Fibroblast of mammary gland (primary cell): ENCODE data around the gene MAEA.

ENCODE experiments used
- DNase-seq: peaks from one replicate; pipeline ENCODE4 v3.0.0-alpha.2; 2010; ENCODE audit warnings: low read depth
- H3K4me3 ChIP-seq: 2 replicates; pipeline ENCODE4 v1.5.1; 2011; ENCODE audit warnings: low read depth, mild to moderate bottlenecking, low read length, moderate library complexity; ENCODE audit not compliant: control insufficient read depth
- TF ChIP-seq, protein P1 (sequence below): conservative IDR thresholded peaks from 2 replicates; pipeline ENCODE4 v1.5.1; 2011; ENCODE audit warnings: low read depth, low read length, inconsistent platforms; ENCODE audit not compliant: control insufficient read depth, insufficient read depth

MAEA gene

GRCh38 chr4:1242506-1243450, 46.9 kb upstream of the MAEA start:
- H3K4me3 ChIP-seq = no peak overlapping the region
- no peak for DNase-seq
- TF ChIP-seq, protein P1, sequence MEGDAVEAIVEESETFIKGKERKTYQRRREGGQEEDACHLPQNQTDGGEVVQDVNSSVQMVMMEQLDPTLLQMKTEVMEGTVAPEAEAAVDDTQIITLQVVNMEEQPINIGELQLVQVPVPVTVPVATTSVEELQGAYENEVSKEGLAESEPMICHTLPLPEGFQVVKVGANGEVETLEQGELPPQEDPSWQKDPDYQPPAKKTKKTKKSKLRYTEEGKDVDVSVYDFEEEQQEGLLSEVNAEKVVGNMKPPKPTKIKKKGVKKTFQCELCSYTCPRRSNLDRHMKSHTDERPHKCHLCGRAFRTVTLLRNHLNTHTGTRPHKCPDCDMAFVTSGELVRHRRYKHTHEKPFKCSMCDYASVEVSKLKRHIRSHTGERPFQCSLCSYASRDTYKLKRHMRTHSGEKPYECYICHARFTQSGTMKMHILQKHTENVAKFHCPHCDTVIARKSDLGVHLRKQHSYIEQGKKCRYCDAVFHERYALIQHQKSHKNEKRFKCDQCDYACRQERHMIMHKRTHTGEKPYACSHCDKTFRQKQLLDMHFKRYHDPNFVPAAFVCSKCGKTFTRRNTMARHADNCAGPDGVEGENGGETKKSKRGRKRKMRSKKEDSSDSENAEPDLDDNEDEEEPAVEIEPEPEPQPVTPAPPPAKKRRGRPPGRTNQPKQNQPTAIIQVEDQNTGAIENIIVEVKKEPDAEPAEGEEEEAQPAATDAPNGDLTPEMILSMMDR = no peak

- TF ChIP-seq, protein P1 = no peak
- H3K4me3 ChIP-seq = no peak overlapping the region
- DNase-seq = peak; percentile 53
These were observed 46.1 kb upstream of the MAEA start for GRCh38 chr4:1243451-1244080.

DNA sequence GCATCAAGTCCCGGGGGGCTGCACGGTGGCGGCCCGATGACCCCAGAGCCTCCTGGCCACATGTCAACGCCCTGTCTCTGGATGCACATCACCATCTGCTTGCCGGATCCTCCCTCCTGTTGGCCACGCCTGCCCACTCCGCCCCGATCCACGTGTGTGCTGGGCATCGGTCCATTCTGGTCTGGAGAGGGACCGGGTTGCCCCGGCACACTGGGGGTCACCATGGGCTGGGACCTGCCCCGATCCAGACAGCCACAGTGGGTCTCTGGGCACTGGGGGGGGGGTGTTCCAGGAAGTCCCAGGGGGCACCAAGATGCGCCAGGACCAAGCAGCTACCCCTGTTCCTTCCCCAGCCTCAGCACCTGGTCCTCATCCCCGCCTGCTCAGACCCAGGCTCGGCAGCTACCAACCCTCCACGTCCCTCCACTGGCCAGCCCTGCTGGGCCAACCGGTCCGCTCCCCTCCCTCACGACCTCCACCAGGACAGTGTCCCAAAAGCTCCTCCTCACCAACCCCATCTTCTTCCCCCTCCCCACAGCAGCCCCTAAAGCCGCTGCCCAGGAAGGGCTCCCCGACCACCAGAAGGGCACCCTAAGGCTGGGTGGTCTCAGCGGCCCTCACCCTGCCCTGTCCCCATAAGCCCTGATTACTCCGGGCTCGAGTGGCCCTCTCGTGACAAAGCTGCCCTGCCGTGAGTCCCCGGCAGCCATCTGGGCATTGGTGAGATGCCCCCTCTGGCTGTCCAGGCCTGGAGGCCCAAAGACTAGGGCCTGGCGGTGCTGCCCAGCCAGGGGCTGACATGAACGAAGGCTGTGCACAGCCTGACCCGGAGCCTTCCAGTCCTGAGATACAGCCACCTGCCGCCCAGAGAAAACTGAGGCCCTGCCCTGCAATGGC, 45.4 kb upstream of the MAEA start:
- no peak overlapping the region for H3K4me3 ChIP-seq
- DNase-seq = no peak
- TF ChIP-seq, protein P1 = no peak

DNA sequence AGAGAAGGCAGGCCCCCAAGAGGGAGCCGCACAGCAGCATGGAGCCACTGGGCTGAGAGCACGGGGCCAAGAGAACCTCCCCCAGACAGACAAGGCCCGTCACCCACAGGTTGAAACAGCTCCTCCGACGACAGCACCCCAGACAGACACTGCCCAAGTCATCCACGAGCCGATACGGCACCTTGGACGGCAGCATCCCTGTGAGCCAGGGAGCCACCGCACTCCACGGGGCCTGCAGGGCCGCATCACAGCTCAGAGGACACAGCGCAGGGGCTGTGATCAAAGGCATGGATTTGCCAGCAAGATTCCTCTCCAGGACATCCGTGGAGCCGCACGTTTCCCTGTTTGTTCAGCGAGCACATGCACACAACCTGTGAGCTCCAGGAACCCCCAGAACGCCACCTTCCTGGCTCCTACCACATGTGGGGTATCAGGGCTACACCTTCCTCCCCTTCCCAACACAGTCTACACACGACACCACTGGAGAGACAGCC, 44.7 kb upstream of the MAEA start:
- no peak overlapping the region for H3K4me3 ChIP-seq
- DNase-seq = no peak
- TF ChIP-seq, protein P1 = no peak

DNA sequence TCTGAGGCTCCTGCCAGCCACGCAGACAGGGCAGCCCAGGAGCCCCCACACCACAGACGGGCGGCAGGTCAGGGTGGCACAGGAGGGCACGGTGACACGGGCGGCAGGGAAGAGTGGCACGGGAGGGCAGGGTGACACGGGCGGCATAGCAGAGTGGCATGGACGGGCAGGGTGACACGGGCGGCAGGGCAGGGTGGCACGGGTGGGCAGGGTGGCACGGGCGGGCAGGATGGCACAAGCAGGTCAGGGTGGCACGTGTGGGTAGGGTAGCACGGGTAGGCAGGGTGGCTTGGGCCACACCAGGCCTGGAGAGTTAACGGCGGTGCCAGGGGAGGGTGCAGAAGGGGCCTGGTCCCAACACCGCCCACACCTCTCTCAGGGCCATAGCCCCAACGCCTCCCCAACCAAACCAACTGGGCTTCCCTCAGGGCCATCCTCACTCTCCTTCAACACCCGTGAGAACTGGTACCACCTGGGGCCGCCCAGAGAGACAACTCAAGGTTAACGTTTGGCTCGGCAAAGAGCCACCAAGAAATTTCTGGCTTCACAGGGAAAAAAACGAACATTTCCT, 44.1 kb upstream of the MAEA start:
- no peak overlapping the region for H3K4me3 ChIP-seq
- no peak for DNase-seq

More for the DNA sequence above, 44.1 kb upstream of the MAEA start:
- TF ChIP-seq, protein P1 = no peak
